ENCODE results near the gene ARHGDIA. TPM values are rescaled to one million over a fixed set of nuclear protein-coding genes. Genes with fewer than 3 reads are reported as not detected.

The ARHGDIA gene
- total and polyA plus RNA-seq, 5 donors: 101 to 217 (median 132) TPM

GRCh38 chr17:81912441-81913309 lies 41.5 kb upstream of the ARHGDIA start:
- 92% methylated on average over 32 of the region's 32 CpGs for WGBS
- intact Hi-C loops (cut with DNase I): no loop called here
- ATAC-seq: no peak
- no peak overlapping the region for H3K4me3 ChIP-seq (ENCODE audit: low read length)
- H3K4me1 ChIP-seq (ENCODE audit: control insufficient read depth, insufficient read depth, low read length): peaks cover 3% of the 10 kb centered on the region
- no peaks in the 10 kb centered on the region for H3K9me3 ChIP-seq (ENCODE audit: control insufficient read depth, low read length)
- no peaks in the 10 kb centered on the region for H3K27me3 ChIP-seq (ENCODE audit: control insufficient read depth, insufficient read depth)
- no peak for DNase-seq
- no peak overlapping the region for H3K27ac ChIP-seq (ENCODE audit: low read length)

- 88% methylated on average over 19 of the region's 19 CpGs for WGBS
- ATAC-seq (no peak), DNase-seq (no peak)
- Histone ChIP-seq H3K27ac (ENCODE audit: low read length) (no peak overlapping the region), H3K9me3 (ENCODE audit: control insufficient read depth, low read length) (no peaks in the 10 kb centered on the region), H3K27me3 (ENCODE audit: control insufficient read depth, insufficient read depth) (no peaks in the 10 kb centered on the region), H3K4me3 (ENCODE audit: low read length) (no peak overlapping the region), H3K4me1 (ENCODE audit: control insufficient read depth, insufficient read depth, low read length) (peaks cover 2% of the 10 kb centered on the region)
- intact Hi-C loops (cut with DNase I): no loop called here
Measured at GRCh38 chr17:81911969-81912368, 40.8 kb upstream of the ARHGDIA start.

- DNase-seq: peak; percentile 91 to 96 (median 96)
- peak within 1 kb of the TSS; percentile 49 for H3K27ac ChIP-seq (ENCODE audit: low read length)
- H3K9me3 ChIP-seq (ENCODE audit: control insufficient read depth, low read length): no peaks in the 10 kb centered on the region
- H3K4me3 ChIP-seq (ENCODE audit: low read length): peak within 1 kb of the TSS; percentile 86
- intact Hi-C loops (cut with DNase I): no loop called here
- ATAC-seq: peak; percentile 90 to 93
- H3K4me1 ChIP-seq (ENCODE audit: control insufficient read depth, insufficient read depth, low read length): no peaks in the 10 kb centered on the region
- 3% methylated on average over 84 of the region's 84 CpGs for WGBS
- no peaks in the 10 kb centered on the region for H3K27me3 ChIP-seq (ENCODE audit: control insufficient read depth, insufficient read depth)
Measured at GRCh38 chr17:81911277-81911961, 40.3 kb upstream of the ARHGDIA start, which contains the start of gene PCYT2. PCYT2 (minus strand) TSS chr17:81911399; CDS start chr17:81911355, 44 bp downstream.

- H3K27ac ChIP-seq (ENCODE audit: low read length): no peak overlapping the region
- no peak for DNase-seq
- H3K27me3 ChIP-seq (ENCODE audit: control insufficient read depth, insufficient read depth): no peaks in the 10 kb centered on the region
- H3K4me1 ChIP-seq (ENCODE audit: control insufficient read depth, insufficient read depth, low read length): no peaks in the 10 kb centered on the region
- WGBS: under 1% methylated on average over 55 of the region's 55 CpGs
- intact Hi-C loops (cut with DNase I): no loop called here
- ATAC-seq: peak in 1 of 2 donors; percentile 1
- no peaks in the 10 kb centered on the region for H3K9me3 ChIP-seq (ENCODE audit: control insufficient read depth, low read length)
- H3K4me3 ChIP-seq (ENCODE audit: low read length): peak overlapping the region; percentile 86
Measured at GRCh38 chr17:81910840-81911276, 39.7 kb upstream of the ARHGDIA start.

GRCh38 chr17:81909966-81910839 lies 39.1 kb upstream of the ARHGDIA start:
- intact Hi-C loops (cut with DNase I): no loop called here
- H3K27ac ChIP-seq (ENCODE audit: low read length): no peak overlapping the region
- no peaks in the 10 kb centered on the region for H3K27me3 ChIP-seq (ENCODE audit: control insufficient read depth, insufficient read depth)
- DNase-seq (no peak), ATAC-seq (no peak)
- peak overlapping the region; percentile 86 for H3K4me3 ChIP-seq (ENCODE audit: low read length)
- no peaks in the 10 kb centered on the region for H3K4me1 ChIP-seq (ENCODE audit: control insufficient read depth, insufficient read depth, low read length)
- no peaks in the 10 kb centered on the region for H3K9me3 ChIP-seq (ENCODE audit: control insufficient read depth, low read length)
- WGBS: 36% methylated on average over 23 of the region's 23 CpGs

- Histone ChIP-seq H3K4me1 (ENCODE audit: control insufficient read depth, insufficient read depth, low read length) (no peaks in the 10 kb centered on the region), H3K4me3 (ENCODE audit: low read length) (no peak overlapping the region), H3K27ac (ENCODE audit: low read length) (no peak overlapping the region), H3K9me3 (ENCODE audit: control insufficient read depth, low read length) (no peaks in the 10 kb centered on the region), H3K27me3 (ENCODE audit: control insufficient read depth, insufficient read depth) (no peaks in the 10 kb centered on the region)
- DNase-seq (peak in 1 of 3 donors; percentile 63), ATAC-seq (no peak)
- intact Hi-C loops (cut with DNase I): no loop called here
- WGBS: 96% methylated on average over 12 of the region's 12 CpGs
Measured at GRCh38 chr17:81909231-81909630, 38.1 kb upstream of the ARHGDIA start.

- WGBS: 97% methylated on average over 11 of the region's 11 CpGs
- H3K27me3 ChIP-seq (ENCODE audit: control insufficient read depth, insufficient read depth): no peaks in the 10 kb centered on the region
- no peaks in the 10 kb centered on the region for H3K4me1 ChIP-seq (ENCODE audit: control insufficient read depth, insufficient read depth, low read length)
- H3K4me3 ChIP-seq (ENCODE audit: low read length): no peak overlapping the region
- intact Hi-C loops (cut with DNase I): no loop called here
- H3K27ac ChIP-seq (ENCODE audit: low read length): no peak overlapping the region
- ATAC-seq (no peak), DNase-seq (no peak)
- no peaks in the 10 kb centered on the region for H3K9me3 ChIP-seq (ENCODE audit: control insufficient read depth, low read length)
Measured at GRCh38 chr17:81908793-81909192, 37.7 kb upstream of the ARHGDIA start.

GRCh38 chr17:81907219-81908145 lies 36.3 kb upstream of the ARHGDIA start:
- peak in 1 of 3 donors; percentile 40 for DNase-seq
- 91% methylated on average over 26 of the region's 26 CpGs for WGBS
- Histone ChIP-seq H3K4me3 (ENCODE audit: low read length) (no peak overlapping the region), H3K27ac (ENCODE audit: low read length) (no peak overlapping the region), H3K9me3 (ENCODE audit: control insufficient read depth, low read length) (no peaks in the 10 kb centered on the region), H3K4me1 (ENCODE audit: control insufficient read depth, insufficient read depth, low read length) (no peaks in the 10 kb centered on the region), H3K27me3 (ENCODE audit: control insufficient read depth, insufficient read depth) (no peaks in the 10 kb centered on the region)
- ATAC-seq: no peak
- intact Hi-C loops (cut with DNase I): no loop called here

GRCh38 chr17:81906476-81907218 lies 35.5 kb upstream of the ARHGDIA start:
- H3K9me3 ChIP-seq (ENCODE audit: control insufficient read depth, low read length): no peaks in the 10 kb centered on the region
- 92% methylated on average over 15 of the region's 15 CpGs for WGBS
- no peak for DNase-seq
- H3K4me1 ChIP-seq (ENCODE audit: control insufficient read depth, insufficient read depth, low read length): no peaks in the 10 kb centered on the region
- no peak overlapping the region for H3K4me3 ChIP-seq (ENCODE audit: low read length)
- no peak for ATAC-seq
- intact Hi-C loops (cut with DNase I): no loop called here
- no peak overlapping the region for H3K27ac ChIP-seq (ENCODE audit: low read length)
- H3K27me3 ChIP-seq (ENCODE audit: control insufficient read depth, insufficient read depth): no peaks in the 10 kb centered on the region

Measured in right cardiac atrium (tissue), 5 donors.